Ectodermal cell (in vitro differentiated cells): ENCODE measurements around the gene ZNF618.
"Not testable (repeated sequence)": the region's sequence is repeated elsewhere in the genome, so short reads cannot be mapped to it uniquely, and the experiment has no call there.

Experiments used
- H3K27ac ChIP-seq: 2 replicates; pipeline ENCODE4 v1.7.0; 2013; ENCODE audit warnings: mild to moderate bottlenecking, low read depth, low read length; ENCODE audit not compliant: insufficient read depth, poor library complexity, severe bottlenecking
- H3K27me3 ChIP-seq: 2 replicates; pipeline ENCODE4 v1.7.0; 2013; ENCODE audit warnings: mild to moderate bottlenecking, low read length; ENCODE audit not compliant: insufficient read depth, control insufficient read depth, poor library complexity, severe bottlenecking
- H3K36me3 ChIP-seq: one replicate; pipeline ENCODE4 v1.7.0; 2013; ENCODE audit warnings: low read length; ENCODE audit not compliant: control insufficient read depth, insufficient read depth
- H3K4me1 ChIP-seq: one replicate; pipeline ENCODE4 v1.7.0; 2013; ENCODE audit warnings: low read length; ENCODE audit not compliant: control insufficient read depth, insufficient read depth
- H3K4me3 ChIP-seq: 2 replicates; pipeline ENCODE4 v1.7.0; 2013; ENCODE audit warnings: low read depth, low read length, control low read depth; ENCODE audit not compliant: insufficient read depth
- H3K9me3 ChIP-seq: 2 replicates; pipeline ENCODE4 v1.7.0; 2013; ENCODE audit warnings: mild to moderate bottlenecking, low read length, moderate library complexity; ENCODE audit not compliant: control insufficient read depth
- WGBS, 2 experiments: methylation state at CpG; one replicate each; pipeline ENCODE4 v1.1.7; 2013; ENCODE audit warnings: missing lambda C conversion rate in 2 of 2; 5-methylcytosine and 5-hydroxymethylcytosine counted together

ZNF618 gene

GRCh38 chr9:114034196-114034595 lies 158.1 kb downstream of the ZNF618 start:
- Histone ChIP-seq H3K9me3 (no peaks in the 10 kb centered on the region), H3K4me3 (no peak overlapping the region), H3K4me1 (peaks cover 16% of the 10 kb centered on the region), H3K36me3 (peaks cover 23% of the 10 kb centered on the region), H3K27ac (no peak overlapping the region), H3K27me3 (no peaks in the 10 kb centered on the region)
- 96% methylated on average over 10 of the region's 10 CpGs for WGBS, 2 experiments

GRCh38 chr9:114034661-114035062 lies 158.6 kb downstream of the ZNF618 start:
- Histone ChIP-seq H3K4me3 (no peak overlapping the region), H3K27me3 (no peaks in the 10 kb centered on the region), H3K27ac (no peak overlapping the region), H3K36me3 (peaks cover 23% of the 10 kb centered on the region), H3K4me1 (peaks cover 16% of the 10 kb centered on the region), H3K9me3 (no peaks in the 10 kb centered on the region)
- WGBS, 2 experiments = 92 to 93% methylated on average over 4 of the region's 4 CpGs

GRCh38 chr9:114035221-114035844 lies 159.2 kb downstream of the ZNF618 start:
- Histone ChIP-seq H3K27ac (no peak overlapping the region), H3K4me3 (no peak overlapping the region), H3K4me1 (peaks cover 16% of the 10 kb centered on the region), H3K9me3 (no peaks in the 10 kb centered on the region), H3K27me3 (no peaks in the 10 kb centered on the region), H3K36me3 (peaks cover 28% of the 10 kb centered on the region)
- 92 to 93% methylated on average over 17 of the region's 17 CpGs for WGBS, 2 experiments

GRCh38 chr9:114035845-114036801 lies 160.0 kb downstream of the ZNF618 start:
- Histone ChIP-seq H3K4me1 (peaks cover 16% of the 10 kb centered on the region), H3K4me3 (no peak overlapping the region), H3K27me3 (no peaks in the 10 kb centered on the region), H3K9me3 (no peaks in the 10 kb centered on the region), H3K27ac (no peak overlapping the region), H3K36me3 (peaks cover 28% of the 10 kb centered on the region)
- WGBS, 2 experiments = 95 to 97% methylated on average over 18 of the region's 18 CpGs

GRCh38 chr9:114037249-114037648 lies 161.1 kb downstream of the ZNF618 start:
- peaks cover 10% of the 10 kb centered on the region for H3K4me1 ChIP-seq
- no peak overlapping the region for H3K4me3 ChIP-seq
- 92 to 96% methylated on average over 4 to 5 of the region's 5 CpGs for WGBS, 2 experiments
- no peaks in the 10 kb centered on the region for H3K9me3 ChIP-seq
- H3K27me3 ChIP-seq = no peaks in the 10 kb centered on the region
- H3K36me3 ChIP-seq = peaks cover 28% of the 10 kb centered on the region
- no peak overlapping the region for H3K27ac ChIP-seq

- H3K4me3 ChIP-seq = no peak overlapping the region
- WGBS, 2 experiments = 33 to 34% methylated on average over 19 of the region's 19 CpGs
- H3K9me3 ChIP-seq = no peaks in the 10 kb centered on the region
- peaks cover 6% of the 10 kb centered on the region for H3K4me1 ChIP-seq
- H3K27me3 ChIP-seq = no peaks in the 10 kb centered on the region
- H3K27ac ChIP-seq = peak overlapping the region; percentile 77
- peaks cover 28% of the 10 kb centered on the region for H3K36me3 ChIP-seq
Measured at GRCh38 chr9:114037961-114038723, 162.0 kb downstream of the ZNF618 start.

- Histone ChIP-seq H3K4me1 (peaks cover 6% of the 10 kb centered on the region), H3K27me3 (no peaks in the 10 kb centered on the region), H3K9me3 (no peaks in the 10 kb centered on the region), H3K4me3 (no peak overlapping the region), H3K36me3 (peaks cover 28% of the 10 kb centered on the region), H3K27ac (peak overlapping the region; percentile 77)
- WGBS, 2 experiments = 93% methylated on average over 13 of the region's 13 CpGs
Measured at GRCh38 chr9:114038724-114039313, 162.7 kb downstream of the ZNF618 start.

GRCh38 chr9:114039484-114039883 lies 163.4 kb downstream of the ZNF618 start:
- no peak overlapping the region for H3K4me3 ChIP-seq
- peaks cover 23% of the 10 kb centered on the region for H3K36me3 ChIP-seq
- 93 to 97% methylated on average over 5 of the region's 5 CpGs for WGBS, 2 experiments
- H3K4me1 ChIP-seq = peaks cover 6% of the 10 kb centered on the region
- no peak overlapping the region for H3K27ac ChIP-seq
- no peaks in the 10 kb centered on the region for H3K27me3 ChIP-seq
- H3K9me3 ChIP-seq = no peaks in the 10 kb centered on the region

- not testable (repeated sequence) for H3K4me3 ChIP-seq, H3K27ac ChIP-seq, H3K4me1 ChIP-seq, H3K9me3 ChIP-seq, H3K27me3 ChIP-seq
- H3K36me3 ChIP-seq = peaks cover 17% of the 10 kb centered on the region
Measured at GRCh38 chr9:114043660-114044059, 167.6 kb downstream of the ZNF618 start.
